Choroid plexus epithelial cell (primary cell): ENCODE data around the gene RAVER1.
A peak's percentile ranks its signal among the peaks of the same experiment; 100 is the strongest.

ENCODE experiments used
- DNase-seq: peaks from one replicate; pipeline ENCODE4 v3.0.0-alpha.2; 2010; ENCODE audit warnings: low read depth
- H3K4me3 ChIP-seq: 2 replicates; pipeline ENCODE4 v1.5.1; 2011; ENCODE audit warnings: low read depth, mild to moderate bottlenecking, control low read depth, low read length, moderate library complexity
- CTCF ChIP-seq: conservative IDR thresholded peaks from 2 replicates; pipeline ENCODE4 v1.5.1; 2011; ENCODE audit warnings: low read depth, mild to moderate bottlenecking, control low read depth, inconsistent platforms, low read length, moderate library complexity

The RAVER1 gene

GRCh38 chr19:10332158-10332964, 968 bp downstream of the RAVER1 start:
- H3K4me3 ChIP-seq = peak overlapping the region; percentile 72
- no peak for DNase-seq
- peak; percentile 28 for TF ChIP-seq CTCF

- no peak for TF ChIP-seq CTCF
- no peak for DNase-seq
- H3K4me3 ChIP-seq = no peak overlapping the region
Measured at GRCh38 chr19:10329555-10329954, 3.8 kb downstream of the RAVER1 start.

GRCh38 chr19:10328558-10329429, 4.5 kb downstream of the RAVER1 start:
- TF ChIP-seq CTCF = no peak
- no peak overlapping the region for H3K4me3 ChIP-seq
- DNase-seq = no peak

- H3K4me3 ChIP-seq = no peak overlapping the region
- DNase-seq = no peak
- TF ChIP-seq CTCF = no peak
Measured at GRCh38 chr19:10327793-10328192, 5.5 kb downstream of the RAVER1 start.

- DNase-seq = no peak
- no peak overlapping the region for H3K4me3 ChIP-seq
- no peak for TF ChIP-seq CTCF
Measured at GRCh38 chr19:10325732-10326131, 7.6 kb downstream of the RAVER1 start.

GRCh38 chr19:10321874-10322835, 11.2 kb downstream of the RAVER1 start:
- DNase-seq = no peak
- TF ChIP-seq CTCF = no peak
- no peak overlapping the region for H3K4me3 ChIP-seq
